SKM-1 treated with dmso at 0.1 percent for 144 hours (cell line): ENCODE data around the gene CAMKK2.
"Not testable (repeated sequence)": the region's sequence is repeated elsewhere in the genome, so short reads cannot be mapped to it uniquely, and the experiment has no call there.

Source experiments
- DNase-seq: peaks from one replicate; lab custom pipeline; 2025; ENCODE audit not compliant: unreplicated experiment; lab: John Stamatoyannopoulos, UW

CAMKK2 gene

GRCh38 chr12:121280531-121280930 is 16.0 kb downstream of the CAMKK2 start:
- not testable (repeated sequence) for DNase-seq

GRCh38 chr12:121279507-121279915 is 17.0 kb downstream of the CAMKK2 start:
- DNase-seq = no peak

- no peak for DNase-seq
These were observed 17.5 kb downstream of the CAMKK2 start for GRCh38 chr12:121279071-121279375.

- DNase-seq = no peak
These were observed 18.1 kb downstream of the CAMKK2 start for GRCh38 chr12:121278169-121279070.

- no peak for DNase-seq
These were observed 19.1 kb downstream of the CAMKK2 start for GRCh38 chr12:121277374-121277759.

GRCh38 chr12:121274036-121274763 is 22.3 kb downstream of the CAMKK2 start:
- no peak for DNase-seq

GRCh38 chr12:121273364-121273896 is 23.1 kb downstream of the CAMKK2 start:
- no peak for DNase-seq

- DNase-seq = no peak
These were observed 28.7 kb downstream of the CAMKK2 start for GRCh38 chr12:121267822-121268221.

GRCh38 chr12:121264951-121265515 is 31.5 kb downstream of the CAMKK2 start:
- no peak for DNase-seq

- no peak for DNase-seq
These were observed 32.4 kb downstream of the CAMKK2 start for GRCh38 chr12:121264135-121264534.

GRCh38 chr12:121263206-121263935 is 33.1 kb downstream of the CAMKK2 start:
- DNase-seq = no peak

GRCh38 chr12:121261398-121261797 is 35.1 kb downstream of the CAMKK2 start:
- DNase-seq = no peak

GRCh38 chr12:121260091-121260490 is 36.4 kb downstream of the CAMKK2 start:
- no peak for DNase-seq

GRCh38 chr12:121259074-121259473 is 37.4 kb downstream of the CAMKK2 start:
- no peak for DNase-seq

- not testable (repeated sequence) for DNase-seq
These were observed 38.6 kb downstream of the CAMKK2 start for GRCh38 chr12:121257704-121258449.

- no peak for DNase-seq
These were observed 41.1 kb downstream of the CAMKK2 start for GRCh38 chr12:121255433-121255832.

- DNase-seq = no peak
These were observed 42.7 kb downstream of the CAMKK2 start for GRCh38 chr12:121253638-121254335.

- no peak for DNase-seq
These were observed 43.7 kb downstream of the CAMKK2 start for GRCh38 chr12:121252712-121253345.

GRCh38 chr12:121251838-121252237 is 44.7 kb downstream of the CAMKK2 start:
- DNase-seq = no peak
